NCI-H1694 (cell line): Measurements from ENCODE around the gene HERC5.
"Not testable (repeated sequence)": the region's sequence is repeated elsewhere in the genome, so short reads cannot be mapped to it uniquely, and the experiment has no call there.

Source experiments
- DNase-seq: peaks from one replicate; lab custom pipeline; 2025; lab: John Stamatoyannopoulos, UW

Gene HERC5

GRCh38 chr4:88456670-88457306, at the start of gene HERC5:
HERC5 (plus strand) TSS chr4:88457119; CDS start chr4:88457270, 151 bp downstream.
- DNase-seq: no peak

- DNase-seq: no peak
These were observed 47.7 kb upstream of the HERC5 start for GRCh38 chr4:88409206-88409605.

GRCh38 chr4:88409789-88410188, 47.1 kb upstream of the HERC5 start:
- no peak for DNase-seq

GRCh38 chr4:88411491-88412096, 45.3 kb upstream of the HERC5 start:
- DNase-seq: no peak

GRCh38 chr4:88413801-88414200, 43.1 kb upstream of the HERC5 start:
- no peak for DNase-seq

GRCh38 chr4:88414755-88415154, 42.2 kb upstream of the HERC5 start:
- no peak for DNase-seq

- DNase-seq: no peak
These were observed 40.9 kb upstream of the HERC5 start for GRCh38 chr4:88415982-88416381.

GRCh38 chr4:88418411-88418810, 38.5 kb upstream of the HERC5 start:
- no peak for DNase-seq

GRCh38 chr4:88419874-88420273, 37.0 kb upstream of the HERC5 start:
- DNase-seq: no peak

- DNase-seq: no peak
These were observed 36.1 kb upstream of the HERC5 start for GRCh38 chr4:88420844-88421243.

GRCh38 chr4:88422403-88422802, 34.5 kb upstream of the HERC5 start:
- DNase-seq: no peak

GRCh38 chr4:88429401-88429800, 27.5 kb upstream of the HERC5 start:
- no peak for DNase-seq

- no peak for DNase-seq
These were observed 20.8 kb upstream of the HERC5 start for GRCh38 chr4:88435987-88436693.

- not testable (repeated sequence) for DNase-seq
These were observed 19.0 kb upstream of the HERC5 start for GRCh38 chr4:88437873-88438272.

GRCh38 chr4:88439161-88439760, 17.7 kb upstream of the HERC5 start:
- DNase-seq: no peak

- no peak for DNase-seq
These were observed 16.8 kb upstream of the HERC5 start for GRCh38 chr4:88440146-88440545.

- no peak for DNase-seq
These were observed 15.2 kb upstream of the HERC5 start for GRCh38 chr4:88441696-88442095.

GRCh38 chr4:88442689-88443191, 14.2 kb upstream of the HERC5 start:
- DNase-seq: no peak

- DNase-seq: no peak
These were observed 13.4 kb upstream of the HERC5 start for GRCh38 chr4:88443486-88443885.

GRCh38 chr4:88445252-88445651, 11.7 kb upstream of the HERC5 start:
- no peak for DNase-seq

GRCh38 chr4:88446124-88446523, 10.8 kb upstream of the HERC5 start:
- DNase-seq: no peak

GRCh38 chr4:88447371-88448095, 9.4 kb upstream of the HERC5 start:
- DNase-seq: no peak
